ENCODE data around the gene MLLT1. TPM values are rescaled to one million over a fixed set of nuclear protein-coding genes. Genes with fewer than 3 reads are reported as not detected.
A peak's percentile ranks its signal among the peaks of the same experiment; 100 is the strongest.

MLLT1 gene, protein sequence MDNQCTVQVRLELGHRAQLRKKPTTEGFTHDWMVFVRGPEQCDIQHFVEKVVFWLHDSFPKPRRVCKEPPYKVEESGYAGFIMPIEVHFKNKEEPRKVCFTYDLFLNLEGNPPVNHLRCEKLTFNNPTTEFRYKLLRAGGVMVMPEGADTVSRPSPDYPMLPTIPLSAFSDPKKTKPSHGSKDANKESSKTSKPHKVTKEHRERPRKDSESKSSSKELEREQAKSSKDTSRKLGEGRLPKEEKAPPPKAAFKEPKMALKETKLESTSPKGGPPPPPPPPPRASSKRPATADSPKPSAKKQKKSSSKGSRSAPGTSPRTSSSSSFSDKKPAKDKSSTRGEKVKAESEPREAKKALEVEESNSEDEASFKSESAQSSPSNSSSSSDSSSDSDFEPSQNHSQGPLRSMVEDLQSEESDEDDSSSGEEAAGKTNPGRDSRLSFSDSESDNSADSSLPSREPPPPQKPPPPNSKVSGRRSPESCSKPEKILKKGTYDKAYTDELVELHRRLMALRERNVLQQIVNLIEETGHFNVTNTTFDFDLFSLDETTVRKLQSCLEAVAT
- 10 to 100 TPM; 27.6 to 48.3 (median 32.4) TPM for total RNA-seq
- polyA plus RNA-seq: 10 to 100 TPM; 21.4 to 28.7 TPM
- long read RNA-seq, donor 1, full-length matches to known transcripts: 1 of 65 reads
- long read RNA-seq, donor 1, partial matches to known transcripts: 11 of 65 reads
- long read RNA-seq, donor 1, other reads (novel, unspliced or antisense): 53 of 65 reads
- long read RNA-seq, donor 2, full-length matches to known transcripts: 2 of 46 reads
- long read RNA-seq, donor 2, partial matches to known transcripts: 2 of 46 reads
- long read RNA-seq, donor 2, other reads (novel, unspliced or antisense): 42 of 46 reads
- long read RNA-seq, donor 3, partial matches to known transcripts: 14 of 107 reads
- long read RNA-seq, donor 3, other reads (novel, unspliced or antisense): 93 of 107 reads

DNA sequence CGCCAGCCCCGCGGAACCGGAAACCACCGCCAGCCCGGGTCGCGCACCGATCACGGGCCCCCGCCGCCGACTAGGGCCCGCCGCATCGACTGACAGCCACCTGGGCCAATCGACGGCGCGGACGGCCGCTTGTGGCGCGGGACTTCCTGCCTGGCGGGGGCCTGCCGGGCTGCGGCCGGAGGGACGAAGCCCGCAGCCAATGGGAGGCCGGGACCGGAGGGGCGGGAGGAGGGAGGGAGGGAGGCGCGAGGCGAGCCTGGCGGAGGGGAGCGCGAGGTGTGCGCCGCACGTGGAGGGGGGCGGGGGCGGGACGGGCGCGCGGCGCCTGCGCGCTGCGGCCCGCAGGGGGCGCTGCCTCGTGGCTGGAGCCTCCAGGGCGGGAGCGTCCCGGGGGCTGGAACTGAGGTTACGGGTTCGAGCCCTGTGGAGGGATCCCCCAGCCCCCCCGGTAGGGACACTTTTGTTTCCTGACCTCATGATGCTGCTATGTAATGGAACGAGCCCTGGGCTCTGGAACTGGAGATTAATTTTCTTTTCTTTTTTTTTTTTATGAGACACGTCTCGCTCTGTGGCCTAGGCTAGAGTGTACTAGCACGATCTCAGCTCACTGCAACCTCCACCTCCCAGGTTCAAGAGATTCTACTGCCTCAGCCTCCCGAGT lies at the start of gene MLLT1:
Gene MLLT1 (minus strand): TSS at position 45 of the 661 bp plus-strand sequence. CDS start 191 bp downstream, outside the sequence.
- Histone ChIP-seq H3K36me3 (peaks cover 0 to 12% (median 0%) of the 10 kb centered on the region in 9 donors), H3K9me3 (no peaks in the 10 kb centered on the region), H3K4me3 (peak within 1 kb of the TSS; percentile 60 to 98 (median 85)), H3K4me1 (peaks cover 9 to 47% (median 39%) of the 10 kb centered on the region in 9 donors), H3K27me3 (no peaks in the 10 kb centered on the region), H3K27ac (peak within 1 kb of the TSS; percentile 17 to 95 (median 77))
- intact Hi-C loops (cut with DNase I): loop anchor here in 6 of 10 donors (5.0 kb wide), 5 partner anchors 43 to 63 kb away; no protein-coding TSS in a partner anchor
- peak; percentile 98 for DNase-seq
- WGBS, 2 donors: 3 to 4% methylated on average over 60 to 66 of the region's 66 CpGs
- TF ChIP-seq, protein P1, sequence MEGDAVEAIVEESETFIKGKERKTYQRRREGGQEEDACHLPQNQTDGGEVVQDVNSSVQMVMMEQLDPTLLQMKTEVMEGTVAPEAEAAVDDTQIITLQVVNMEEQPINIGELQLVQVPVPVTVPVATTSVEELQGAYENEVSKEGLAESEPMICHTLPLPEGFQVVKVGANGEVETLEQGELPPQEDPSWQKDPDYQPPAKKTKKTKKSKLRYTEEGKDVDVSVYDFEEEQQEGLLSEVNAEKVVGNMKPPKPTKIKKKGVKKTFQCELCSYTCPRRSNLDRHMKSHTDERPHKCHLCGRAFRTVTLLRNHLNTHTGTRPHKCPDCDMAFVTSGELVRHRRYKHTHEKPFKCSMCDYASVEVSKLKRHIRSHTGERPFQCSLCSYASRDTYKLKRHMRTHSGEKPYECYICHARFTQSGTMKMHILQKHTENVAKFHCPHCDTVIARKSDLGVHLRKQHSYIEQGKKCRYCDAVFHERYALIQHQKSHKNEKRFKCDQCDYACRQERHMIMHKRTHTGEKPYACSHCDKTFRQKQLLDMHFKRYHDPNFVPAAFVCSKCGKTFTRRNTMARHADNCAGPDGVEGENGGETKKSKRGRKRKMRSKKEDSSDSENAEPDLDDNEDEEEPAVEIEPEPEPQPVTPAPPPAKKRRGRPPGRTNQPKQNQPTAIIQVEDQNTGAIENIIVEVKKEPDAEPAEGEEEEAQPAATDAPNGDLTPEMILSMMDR (IDR thresholded peaks at IDR 0.05): peak; percentile 65 to 91 (median 75)
- peak; percentile 96 to 99 (median 98) for ATAC-seq

DNA sequence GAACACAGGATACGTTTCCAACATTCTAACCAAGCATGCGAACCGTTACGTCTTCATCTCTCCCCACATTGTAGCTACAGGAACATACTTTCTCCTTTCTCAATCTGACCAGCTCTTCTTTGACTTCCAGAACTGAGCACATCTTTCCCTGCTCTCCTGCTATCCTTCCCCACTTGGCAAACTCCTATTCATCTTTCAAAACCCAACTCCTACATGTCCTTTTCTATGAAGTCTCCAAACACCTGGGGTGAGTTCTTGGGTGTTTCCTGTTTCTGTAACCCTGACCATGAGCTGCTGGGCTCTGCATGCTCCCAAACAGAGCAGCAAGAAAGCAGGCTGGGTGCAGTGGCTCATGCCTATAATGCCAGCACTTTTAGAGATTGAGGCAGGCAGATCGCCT lies 47.0 kb upstream of the MLLT1 start:
- TF ChIP-seq, protein P1 (IDR thresholded peaks at IDR 0.05): no peak
- peaks cover 0 to 24% (median 7%) of the 10 kb centered on the region in 7 donors for H3K27me3 ChIP-seq
- H3K4me1 ChIP-seq: no peaks in the 10 kb centered on the region
- no peaks in the 10 kb centered on the region for H3K9me3 ChIP-seq
- DNase-seq: no peak
- intact Hi-C loops (cut with DNase I): no loop called here
- H3K4me3 ChIP-seq: no peak overlapping the region
- WGBS, 2 donors: 83 to 88% methylated on average over 5 of the region's 5 CpGs
- no peak for ATAC-seq
- H3K36me3 ChIP-seq: no peaks in the 10 kb centered on the region
- no peak overlapping the region for H3K27ac ChIP-seq

- Histone ChIP-seq H3K4me3 (no peak overlapping the region), H3K27me3 (peaks cover 0 to 28% (median 8%) of the 10 kb centered on the region in 7 donors), H3K9me3 (no peaks in the 10 kb centered on the region), H3K27ac (no peak overlapping the region), H3K36me3 (no peaks in the 10 kb centered on the region), H3K4me1 (no peaks in the 10 kb centered on the region)
- WGBS, 2 donors: 68 to 79% methylated on average over 4 of the region's 4 CpGs
- DNase-seq (no peak), ATAC-seq (no peak)
- TF ChIP-seq, protein P1 (IDR thresholded peaks at IDR 0.05): no peak
- intact Hi-C loops (cut with DNase I): no loop called here
These were observed 45.8 kb upstream of the MLLT1 start for GRCh38 chr19:6325614-6326013.

- Histone ChIP-seq H3K4me3 (no peak overlapping the region), H3K9me3 (no peaks in the 10 kb centered on the region), H3K36me3 (no peaks in the 10 kb centered on the region), H3K27ac (no peak overlapping the region), H3K4me1 (no peaks in the 10 kb centered on the region), H3K27me3 (peaks cover 0 to 37% (median 8%) of the 10 kb centered on the region in 7 donors)
- intact Hi-C loops (cut with DNase I): no loop called here
- no peak for DNase-seq
- no peak for ATAC-seq
- WGBS, 2 donors: 51 to 54% methylated on average over 4 of the region's 4 CpGs
- TF ChIP-seq, protein P1 (IDR thresholded peaks at IDR 0.05): no peak
These were observed 45.0 kb upstream of the MLLT1 start for GRCh38 chr19:6324757-6325156.
